ENCODE data around the gene KCNH5. TPM values are rescaled to one million over a fixed set of nuclear protein-coding genes. Genes with fewer than 3 reads are reported as not detected.

KCNH5 gene
- total and polyA plus RNA-seq, 4 donors = not detected

GRCh38 chr14:62939970-62940369 is 105.3 kb downstream of the KCNH5 start:
- no peak for DNase-seq (ENCODE audit: low spot score)
- H3K36me3 ChIP-seq (ENCODE audit: control insufficient read depth in 4 of 4, insufficient read depth in 3 of 4, low read depth in 1 of 4, low read length in 3 of 4) = no peaks in the 10 kb centered on the region
- no peaks in the 10 kb centered on the region for H3K27me3 ChIP-seq (ENCODE audit: control insufficient read depth in 4 of 4, insufficient read depth in 4 of 4, low read length in 3 of 4)
- H3K27ac ChIP-seq (ENCODE audit: low read depth in 1 of 2, low read length in 2 of 2) = no peak overlapping the region
- no peak overlapping the region for H3K9ac ChIP-seq (ENCODE audit: low read depth in 1 of 2, low read length in 2 of 2)
- H3K9me3 ChIP-seq (ENCODE audit: control insufficient read depth in 4 of 4, low read length in 3 of 4) = no peaks in the 10 kb centered on the region
- WGBS = 50% methylated on average over 2 of the region's 2 CpGs
- TF ChIP-seq TAF1 (conservative IDR thresholded peaks at IDR 0.05) = no peak
- no peak for TF ChIP-seq CTCF (IDR thresholded peaks at IDR 0.05; ENCODE audit: low read depth, low read length, missing input control)
- no peak for TF ChIP-seq HNF4G (IDR thresholded peaks at IDR 0.05)
- TF ChIP-seq, protein P1, sequence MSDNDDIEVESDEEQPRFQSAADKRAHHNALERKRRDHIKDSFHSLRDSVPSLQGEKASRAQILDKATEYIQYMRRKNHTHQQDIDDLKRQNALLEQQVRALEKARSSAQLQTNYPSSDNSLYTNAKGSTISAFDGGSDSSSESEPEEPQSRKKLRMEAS (IDR thresholded peaks at IDR 0.05) = no peak
- no peak for TF ChIP-seq ATF3 (IDR thresholded peaks at IDR 0.05)
- no peak for TF ChIP-seq GABPA (IDR thresholded peaks at IDR 0.05 in 1 of 2, conservative IDR thresholded peaks at IDR 0.05 in 1 of 2)
- no peak for TF ChIP-seq HNF4A (conservative IDR thresholded peaks at IDR 0.05)
- TF ChIP-seq EGR1 (IDR thresholded peaks at IDR 0.05; ENCODE audit: low read depth in 2 of 2) = no peak
- TF ChIP-seq RAD21 (IDR thresholded peaks at IDR 0.05) = no peak
- TF ChIP-seq RXRA (IDR thresholded peaks at IDR 0.05) = no peak
- no peak for TF ChIP-seq FOXA1 (IDR thresholded peaks at IDR 0.05)
- TF ChIP-seq, protein P2, sequence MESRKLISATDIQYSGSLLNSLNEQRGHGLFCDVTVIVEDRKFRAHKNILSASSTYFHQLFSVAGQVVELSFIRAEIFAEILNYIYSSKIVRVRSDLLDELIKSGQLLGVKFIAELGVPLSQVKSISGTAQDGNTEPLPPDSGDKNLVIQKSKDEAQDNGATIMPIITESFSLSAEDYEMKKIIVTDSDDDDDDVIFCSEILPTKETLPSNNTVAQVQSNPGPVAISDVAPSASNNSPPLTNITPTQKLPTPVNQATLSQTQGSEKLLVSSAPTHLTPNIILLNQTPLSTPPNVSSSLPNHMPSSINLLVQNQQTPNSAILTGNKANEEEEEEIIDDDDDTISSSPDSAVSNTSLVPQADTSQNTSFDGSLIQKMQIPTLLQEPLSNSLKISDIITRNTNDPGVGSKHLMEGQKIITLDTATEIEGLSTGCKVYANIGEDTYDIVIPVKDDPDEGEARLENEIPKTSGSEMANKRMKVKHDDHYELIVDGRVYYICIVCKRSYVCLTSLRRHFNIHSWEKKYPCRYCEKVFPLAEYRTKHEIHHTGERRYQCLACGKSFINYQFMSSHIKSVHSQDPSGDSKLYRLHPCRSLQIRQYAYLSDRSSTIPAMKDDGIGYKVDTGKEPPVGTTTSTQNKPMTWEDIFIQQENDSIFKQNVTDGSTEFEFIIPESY (IDR thresholded peaks at IDR 0.05) = no peak
- no peak for TF ChIP-seq JUND (IDR thresholded peaks at IDR 0.05)
- TF ChIP-seq SP1 (IDR thresholded peaks at IDR 0.05) = no peak
- TF ChIP-seq YY1 (IDR thresholded peaks at IDR 0.05) = no peak
- H3K4me3 ChIP-seq (ENCODE audit: low read depth in 1 of 3, low read length in 3 of 3) = no peak overlapping the region
- no peaks in the 10 kb centered on the region for H3K4me1 ChIP-seq (ENCODE audit: control insufficient read depth in 4 of 4, insufficient read depth in 4 of 4, low read length in 3 of 4)

- Histone ChIP-seq H3K27ac (ENCODE audit: low read depth in 1 of 2, low read length in 2 of 2) (no peak overlapping the region), H3K9me3 (ENCODE audit: control insufficient read depth in 4 of 4, low read length in 3 of 4) (no peaks in the 10 kb centered on the region), H3K27me3 (ENCODE audit: control insufficient read depth in 4 of 4, insufficient read depth in 4 of 4, low read length in 3 of 4) (no peaks in the 10 kb centered on the region), H3K9ac (ENCODE audit: low read depth in 1 of 2, low read length in 2 of 2) (no peak overlapping the region), H3K4me1 (ENCODE audit: control insufficient read depth in 4 of 4, insufficient read depth in 4 of 4, low read length in 3 of 4) (no peaks in the 10 kb centered on the region), H3K36me3 (ENCODE audit: control insufficient read depth in 4 of 4, insufficient read depth in 3 of 4, low read depth in 1 of 4, low read length in 3 of 4) (no peaks in the 10 kb centered on the region), H3K4me3 (ENCODE audit: low read depth in 1 of 3, low read length in 3 of 3) (no peak overlapping the region)
- DNase-seq (ENCODE audit: low spot score) = no peak
- TF ChIP-seq YY1 (IDR thresholded peaks at IDR 0.05) (no peak), GABPA (IDR thresholded peaks at IDR 0.05 in 1 of 2, conservative IDR thresholded peaks at IDR 0.05 in 1 of 2) (no peak), REST (IDR thresholded peaks at IDR 0.05) (no peak), SP1 (IDR thresholded peaks at IDR 0.05) (no peak), CTCF (IDR thresholded peaks at IDR 0.05; ENCODE audit: low read depth, low read length, missing input control) (no peak), HNF4G (IDR thresholded peaks at IDR 0.05) (no peak), JUND (IDR thresholded peaks at IDR 0.05) (no peak), FOXA1 (IDR thresholded peaks at IDR 0.05) (no peak), RXRA (IDR thresholded peaks at IDR 0.05) (no peak), HNF4A (conservative IDR thresholded peaks at IDR 0.05) (no peak), EGR1 (IDR thresholded peaks at IDR 0.05; ENCODE audit: low read depth in 2 of 2) (no peak), ATF3 (IDR thresholded peaks at IDR 0.05) (no peak), RAD21 (IDR thresholded peaks at IDR 0.05) (no peak), NR2F2 (IDR thresholded peaks at IDR 0.05) (no peak), TAF1 (conservative IDR thresholded peaks at IDR 0.05) (no peak), FOXA2 (IDR thresholded peaks at IDR 0.05) (no peak)
- TF ChIP-seq, protein P1 (IDR thresholded peaks at IDR 0.05) = no peak
- TF ChIP-seq, protein P2 (IDR thresholded peaks at IDR 0.05) = no peak
- 50% methylated on average over 4 of the region's 4 CpGs for WGBS
These were observed 106.5 kb downstream of the KCNH5 start for GRCh38 chr14:62938778-62939177.

Data from liver (tissue), 9 donors.